Measurements from ENCODE around the gene CSE1L.
"Not testable (repeated sequence)": the region's sequence is repeated elsewhere in the genome, so short reads cannot be mapped to it uniquely, and the experiment has no call there.

GRCh38 chr20:49134797-49135196 is 88.7 kb downstream of the CSE1L start:
- peak; percentile 71 for TF ChIP-seq REST (tag by site-specific recombination; IDR thresholded peaks at IDR 0.05)
- TF ChIP-seq GLIS1, CTCF, ZNF398 (tag by site-specific recombination; IDR thresholded peaks at IDR 0.05): not testable (repeated sequence)

Data from HEK293 (cell line).